DMS53 treated with DMSO at 0.1 percent for 48 hours (cell line): Measurements from ENCODE around the gene SMYD3.

ENCODE experiments used
- DNase-seq: peaks from one replicate; lab custom pipeline; 2025; ENCODE audit not compliant: unreplicated experiment; lab: John Stamatoyannopoulos, UW

SMYD3 gene

GRCh38 chr1:246506674-246507481 is at the start of gene SMYD3:
Gene SMYD3 (minus strand): TSS chr1:246507279.
- DNase-seq, result peak; percentile 51

- DNase-seq, result no peak
Observed at GRCh38 chr1:246554201-246554600, 47.1 kb upstream of the SMYD3 start.

GRCh38 chr1:246552110-246552509 is 45.0 kb upstream of the SMYD3 start:
- no peak for DNase-seq

GRCh38 chr1:246550402-246550801 is 43.3 kb upstream of the SMYD3 start:
- DNase-seq, result no peak

- DNase-seq, result no peak
Observed at GRCh38 chr1:246549665-246550064, 42.6 kb upstream of the SMYD3 start.

- DNase-seq, result no peak
Observed at GRCh38 chr1:246544001-246544400, 36.9 kb upstream of the SMYD3 start.

GRCh38 chr1:246540738-246541491 is 33.8 kb upstream of the SMYD3 start:
- no peak for DNase-seq

GRCh38 chr1:246537887-246538286 is 30.8 kb upstream of the SMYD3 start:
- no peak for DNase-seq

GRCh38 chr1:246537441-246537840 is 30.4 kb upstream of the SMYD3 start:
- no peak for DNase-seq

- DNase-seq, result no peak
Observed at GRCh38 chr1:246534114-246534513, 27.0 kb upstream of the SMYD3 start.

- no peak for DNase-seq
Observed at GRCh38 chr1:246533371-246533905, 26.4 kb upstream of the SMYD3 start.

- DNase-seq, result no peak
Observed at GRCh38 chr1:246532519-246532918, 25.4 kb upstream of the SMYD3 start.

- no peak for DNase-seq
Observed at GRCh38 chr1:246530482-246530881, 23.4 kb upstream of the SMYD3 start.

GRCh38 chr1:246528933-246529731 is 22.1 kb upstream of the SMYD3 start:
- DNase-seq, result no peak

GRCh38 chr1:246527402-246528088 is 20.5 kb upstream of the SMYD3 start:
- no peak for DNase-seq

GRCh38 chr1:246526915-246527314 is 19.8 kb upstream of the SMYD3 start:
- DNase-seq, result no peak

GRCh38 chr1:246526380-246526779 is 19.3 kb upstream of the SMYD3 start:
- DNase-seq, result no peak

GRCh38 chr1:246519514-246519913 is 12.4 kb upstream of the SMYD3 start:
- DNase-seq, result no peak

GRCh38 chr1:246518456-246519205 is 11.6 kb upstream of the SMYD3 start:
- no peak for DNase-seq

GRCh38 chr1:246517391-246517790 is 10.3 kb upstream of the SMYD3 start:
- DNase-seq, result no peak
